HL-60 (cell line): ENCODE data around the gene LRFN2.

ENCODE experiments used
- CTCF ChIP-seq: IDR thresholded peaks from one replicate; pipeline ENCODE4 v1.5.1; 2011; ENCODE audit warnings: low read length, control low read depth, inconsistent platforms; ENCODE audit not compliant: insufficient read depth
- GABPA ChIP-seq: IDR thresholded peaks from 2 replicates; pipeline ENCODE4 v1.6.1; 2012; ENCODE audit warnings: low read depth
- POLR2AphosphoS5 ChIP-seq: IDR thresholded peaks from 2 replicates; pipeline ENCODE4 v1.6.1; 2012; ENCODE audit warnings: low read depth
- REST ChIP-seq: IDR thresholded peaks from 2 replicates; pipeline ENCODE4 v1.6.1; 2012; ENCODE audit warnings: low read depth; ENCODE audit not compliant: insufficient replicate concordance

GRCh38 chr6:40611912-40612311 lies 24.7 kb upstream of the LRFN2 start:
- no peak for TF ChIP-seq POLR2AphosphoS5
- no peak for TF ChIP-seq GABPA
- no peak for TF ChIP-seq CTCF
- no peak for TF ChIP-seq REST
